ENCODE data around the gene ZNF280D.
"Not testable (repeated sequence)": the region's sequence is repeated elsewhere in the genome, so short reads cannot be mapped to it uniquely, and the experiment has no call there.

The ZNF280D gene, protein sequence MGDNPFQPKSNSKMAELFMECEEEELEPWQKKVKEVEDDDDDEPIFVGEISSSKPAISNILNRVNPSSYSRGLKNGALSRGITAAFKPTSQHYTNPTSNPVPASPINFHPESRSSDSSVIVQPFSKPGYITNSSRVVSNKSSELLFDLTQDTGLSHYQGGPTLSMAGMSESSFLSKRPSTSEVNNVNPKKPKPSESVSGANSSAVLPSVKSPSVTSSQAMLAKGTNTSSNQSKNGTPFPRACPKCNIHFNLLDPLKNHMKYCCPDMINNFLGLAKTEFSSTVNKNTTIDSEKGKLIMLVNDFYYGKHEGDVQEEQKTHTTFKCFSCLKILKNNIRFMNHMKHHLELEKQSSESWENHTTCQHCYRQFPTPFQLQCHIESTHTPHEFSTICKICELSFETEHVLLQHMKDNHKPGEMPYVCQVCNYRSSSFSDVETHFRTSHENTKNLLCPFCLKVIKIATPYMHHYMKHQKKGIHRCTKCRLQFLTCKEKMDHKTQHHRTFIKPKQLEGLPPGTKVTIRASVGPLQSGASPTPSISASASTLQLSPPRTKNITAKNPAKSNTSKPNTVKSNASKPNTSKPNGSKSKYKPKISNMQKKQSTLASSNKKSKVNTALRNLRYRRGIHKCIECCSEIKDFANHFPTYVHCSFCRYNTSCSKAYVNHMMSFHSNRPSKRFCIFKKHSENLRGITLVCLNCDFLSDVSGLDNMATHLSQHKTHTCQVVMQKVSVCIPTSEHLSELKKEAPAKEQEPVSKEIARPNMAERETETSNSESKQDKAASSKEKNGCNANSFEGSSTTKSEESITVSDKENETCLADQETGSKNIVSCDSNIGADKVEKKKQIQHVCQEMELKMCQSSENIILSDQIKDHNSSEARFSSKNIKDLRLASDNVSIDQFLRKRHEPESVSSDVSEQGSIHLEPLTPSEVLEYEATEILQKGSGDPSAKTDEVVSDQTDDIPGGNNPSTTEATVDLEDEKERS

DNA sequence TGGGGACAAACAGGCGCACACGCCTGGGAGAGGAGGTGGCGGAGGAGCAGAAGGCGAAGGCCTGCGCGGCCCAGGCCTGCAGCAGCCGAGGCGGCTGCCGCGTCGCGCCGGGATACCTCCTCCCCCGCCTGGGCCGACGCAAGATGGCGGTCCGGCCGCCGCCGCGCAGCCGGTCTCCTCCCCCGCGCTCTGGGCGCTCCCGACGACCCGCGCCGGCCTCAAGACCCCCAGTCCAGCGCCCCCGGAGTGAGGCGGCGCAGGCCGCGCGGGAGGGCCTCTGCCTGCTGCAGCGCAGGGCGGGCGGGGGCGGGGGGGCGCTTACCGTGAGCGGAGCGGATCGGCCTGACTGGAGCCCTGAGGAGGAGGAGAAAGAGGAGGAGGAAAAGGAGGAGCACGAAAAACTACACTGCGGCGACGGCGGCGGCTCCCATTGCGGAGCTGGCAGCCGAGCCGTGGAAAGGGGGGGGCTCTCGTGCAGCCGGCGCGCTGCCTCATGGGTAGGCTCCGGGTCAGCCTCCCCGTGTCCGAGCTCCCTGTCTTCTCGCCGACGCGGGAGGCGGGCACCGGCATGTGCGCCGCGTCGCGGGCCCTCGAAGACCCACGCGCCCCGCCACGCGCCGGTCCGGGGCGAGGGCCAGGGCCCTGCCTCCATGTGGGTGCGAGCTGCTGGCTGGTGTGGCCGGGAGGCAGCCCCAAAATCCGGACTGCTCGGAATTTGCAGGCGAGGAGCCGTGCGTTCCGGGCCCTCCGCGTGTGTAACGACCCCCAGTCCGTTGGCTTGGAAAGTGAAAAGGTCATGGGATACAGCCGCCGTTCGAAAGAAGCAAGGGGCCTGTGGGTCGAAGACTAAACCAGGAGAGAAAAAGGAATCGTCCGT, at the start of gene ZNF280D:
Gene ZNF280D, minus strand, starts transcription at position 374 of the 877 bp plus-strand sequence. CDS start 26,400 bp downstream, outside the sequence.
- DNase-seq (ENCODE audit: low read depth): peak; percentile 67

DNA sequence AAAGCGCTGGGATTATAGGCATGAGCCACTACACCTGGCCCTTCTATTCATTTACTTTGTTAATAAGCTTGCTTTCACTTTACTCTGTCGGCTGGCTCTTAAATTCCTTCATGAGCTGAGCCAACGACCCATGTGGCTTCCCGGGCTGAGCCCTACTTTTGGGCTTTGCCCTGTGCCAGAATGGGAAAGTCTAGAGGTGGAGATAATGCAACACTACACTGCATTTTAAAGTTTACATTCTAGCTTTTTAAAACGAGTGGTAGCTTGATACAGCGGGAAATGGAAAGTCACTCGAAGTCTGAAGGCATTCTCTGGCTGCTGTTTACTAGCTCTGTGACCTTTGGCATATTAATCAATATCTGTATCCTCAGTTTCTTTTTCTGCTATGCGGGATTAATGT, 49.0 kb upstream of the ZNF280D start:
- DNase-seq (ENCODE audit: low read depth): no peak

DNA sequence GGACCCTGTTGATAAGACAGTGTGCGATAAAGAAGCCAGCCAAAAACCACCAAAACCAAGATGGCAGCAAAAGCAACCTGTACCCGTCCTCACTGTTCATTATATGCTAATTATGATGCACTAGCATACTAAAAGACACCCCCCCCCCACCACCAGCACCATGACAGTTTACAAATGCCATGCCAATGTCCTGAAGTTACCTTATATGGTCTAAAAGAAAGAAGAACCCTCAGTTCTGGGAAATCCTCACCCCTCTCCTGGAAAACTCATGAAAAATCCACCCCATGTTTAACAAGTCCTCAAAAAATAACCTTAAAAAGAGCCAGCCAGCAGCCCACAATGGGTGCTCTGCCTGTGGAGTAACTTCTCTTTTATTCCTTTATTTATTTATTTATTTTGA, 48.4 kb upstream of the ZNF280D start:
- DNase-seq (ENCODE audit: low read depth): no peak

DNA sequence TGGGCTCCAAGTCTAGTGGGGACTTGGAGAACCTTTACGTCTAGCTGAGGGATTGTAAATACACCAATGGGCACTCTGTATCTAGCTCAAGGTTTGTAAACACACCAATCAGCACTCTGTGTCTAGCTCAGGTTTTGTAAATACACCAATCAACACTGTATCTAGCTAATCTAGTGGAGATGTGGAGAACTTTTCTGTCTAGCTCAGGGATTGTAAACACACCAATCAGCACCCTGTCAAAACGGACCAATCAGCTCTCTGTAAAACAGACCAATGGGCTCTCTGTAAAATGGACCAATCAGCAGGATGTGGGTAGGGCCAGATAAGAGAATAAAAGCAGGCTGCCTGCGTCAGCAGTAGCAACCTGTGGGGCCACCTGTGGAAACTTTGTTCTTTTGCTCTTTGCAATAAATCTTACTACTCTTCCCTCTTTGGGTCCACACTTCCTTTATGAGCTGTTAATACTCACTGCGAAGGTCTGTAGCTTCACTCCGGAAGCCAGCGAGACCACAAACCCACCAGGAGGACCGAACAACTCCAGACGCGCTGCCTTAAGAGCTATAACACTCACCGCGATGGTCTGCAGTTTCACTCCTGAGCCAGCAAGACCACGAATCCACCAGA, 46.9 kb upstream of the ZNF280D start:
- not testable (repeated sequence) for DNase-seq (ENCODE audit: low read depth)

DNA sequence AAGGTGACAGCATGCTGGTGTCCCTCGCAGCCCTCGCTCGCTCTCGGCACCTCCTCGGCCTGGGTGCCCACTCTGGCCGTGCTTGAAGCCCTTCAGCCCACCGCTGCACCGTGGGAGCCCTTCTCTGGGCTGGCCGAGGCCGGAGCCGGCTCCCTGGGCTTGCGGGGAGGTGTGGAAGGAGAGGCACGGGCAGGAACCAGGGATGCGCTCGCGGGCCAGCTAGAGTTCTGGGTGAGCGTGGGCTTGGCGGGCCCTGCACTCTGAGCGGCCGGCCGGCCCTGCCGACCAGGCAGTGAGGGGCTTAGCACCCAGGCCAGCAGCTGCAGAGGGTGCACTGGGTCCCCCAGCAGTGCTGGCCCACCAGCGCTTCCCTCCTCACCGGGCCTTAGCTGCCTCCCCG, 46.1 kb upstream of the ZNF280D start:
- DNase-seq (ENCODE audit: low read depth): not testable (repeated sequence)

DNA sequence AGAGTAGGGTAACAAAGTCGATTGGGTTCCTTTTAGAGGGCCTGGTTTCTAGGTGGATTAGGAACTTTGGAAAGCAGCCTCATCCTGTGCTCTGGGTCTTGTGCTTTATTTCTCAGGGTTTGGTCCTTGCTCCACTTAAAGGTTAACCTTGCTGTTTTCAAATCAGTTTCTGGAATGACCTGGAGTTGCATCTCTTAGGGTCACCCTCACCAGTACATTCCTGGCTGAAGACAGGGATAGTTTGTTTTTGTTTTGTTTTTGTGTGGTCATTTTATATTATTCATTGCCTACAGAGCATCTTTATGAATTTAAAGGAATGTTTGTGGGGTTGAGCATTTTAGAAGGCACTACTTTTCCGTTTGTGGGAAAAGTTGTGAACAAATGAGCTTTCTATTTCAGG, 45.5 kb upstream of the ZNF280D start:
- DNase-seq (ENCODE audit: low read depth): no peak

DNA sequence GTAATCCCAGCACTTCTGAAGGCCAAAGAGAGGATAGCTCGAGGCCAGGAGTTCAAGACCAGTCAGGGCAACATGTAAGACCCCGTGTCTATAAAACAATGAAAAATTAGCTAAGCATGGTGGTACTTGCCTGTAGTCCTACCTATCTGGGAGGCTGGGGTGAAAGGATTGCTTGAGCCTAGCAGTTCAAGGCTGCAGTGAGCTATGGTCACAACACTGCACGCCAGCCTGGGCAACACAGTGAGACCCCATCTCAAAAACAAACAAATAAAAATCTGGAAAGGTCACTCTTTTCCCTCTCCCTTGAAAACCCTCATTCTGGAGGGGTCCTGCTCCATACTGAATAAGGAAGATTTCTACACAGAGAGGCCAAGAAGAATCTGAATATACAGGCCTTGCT, 43.5 kb upstream of the ZNF280D start:
- no peak for DNase-seq (ENCODE audit: low read depth)

DNA sequence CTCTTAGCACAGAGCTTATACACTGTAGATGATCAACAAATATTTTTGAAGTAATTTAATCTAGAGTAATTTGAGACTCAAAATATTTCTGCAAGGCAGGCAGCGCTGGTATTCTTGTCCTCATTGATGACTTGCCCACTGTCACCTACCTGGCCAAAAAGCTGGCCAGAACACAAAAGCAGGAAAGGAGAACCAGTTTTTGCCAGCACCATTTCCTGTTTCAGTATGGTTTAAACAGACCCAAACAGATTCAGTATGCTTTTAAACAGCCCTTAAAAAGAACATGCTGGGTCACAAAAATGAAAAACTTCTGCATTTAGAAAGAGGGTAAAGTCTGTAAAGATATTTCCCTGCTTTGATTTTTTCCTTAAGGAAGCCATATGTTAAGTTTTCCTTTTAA, 42.3 kb upstream of the ZNF280D start:
- no peak for DNase-seq (ENCODE audit: low read depth)

DNA sequence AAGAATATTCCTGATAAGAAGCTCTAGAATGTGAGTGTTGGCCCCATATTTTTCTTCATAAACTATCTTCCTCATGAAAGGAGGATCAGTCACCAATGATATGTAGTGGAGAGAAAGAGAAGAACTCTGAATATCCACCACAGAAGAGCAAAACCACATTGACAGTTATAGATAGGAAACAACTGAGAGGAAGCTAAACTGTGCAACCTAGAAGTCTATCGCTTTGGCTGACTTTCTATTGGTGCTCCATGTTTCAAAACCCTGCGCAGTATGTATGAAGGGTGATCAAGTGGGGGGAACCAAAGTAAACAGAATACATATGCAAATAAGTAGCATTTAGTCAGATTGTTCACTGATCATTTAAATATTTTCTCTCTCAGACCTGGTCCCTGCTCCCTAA, 41.0 kb upstream of the ZNF280D start:
- no peak for DNase-seq (ENCODE audit: low read depth)

DNA sequence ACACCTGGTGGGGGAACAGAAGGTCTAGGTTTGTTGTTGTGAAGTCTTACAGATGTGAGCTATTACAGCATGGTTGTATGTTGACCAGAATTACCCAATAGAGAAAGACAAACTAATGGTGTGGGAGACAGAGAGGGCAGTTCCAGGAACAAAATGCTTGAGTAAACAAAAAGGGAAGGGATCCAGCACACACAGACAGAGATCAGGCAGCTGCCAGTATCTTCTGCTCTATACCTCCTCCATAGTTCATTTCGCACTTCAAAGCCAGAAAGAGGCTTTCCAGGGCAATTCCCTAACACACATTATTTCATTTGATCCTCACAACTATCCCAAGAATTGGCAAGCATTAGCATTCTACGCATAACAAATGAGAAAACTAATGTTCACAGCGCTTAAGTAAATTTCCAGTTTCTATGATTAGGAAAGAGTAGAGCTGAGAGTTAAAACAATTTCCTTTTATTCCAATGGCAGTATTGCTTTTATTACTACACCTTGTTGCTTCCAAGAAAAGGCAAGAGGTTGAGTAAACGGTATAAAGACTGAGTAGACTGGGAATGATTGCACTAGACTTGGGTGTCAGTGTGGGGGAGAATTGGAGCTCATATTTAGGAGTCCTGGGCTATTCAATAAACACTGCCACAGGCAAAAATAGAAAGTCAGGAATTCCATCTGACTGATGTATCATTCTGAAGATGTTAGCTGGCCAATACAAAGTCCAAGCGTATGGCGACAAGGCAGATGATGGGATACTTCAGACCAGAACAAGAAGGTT, 39.7 kb upstream of the ZNF280D start:
- no peak for DNase-seq (ENCODE audit: low read depth)

DNA sequence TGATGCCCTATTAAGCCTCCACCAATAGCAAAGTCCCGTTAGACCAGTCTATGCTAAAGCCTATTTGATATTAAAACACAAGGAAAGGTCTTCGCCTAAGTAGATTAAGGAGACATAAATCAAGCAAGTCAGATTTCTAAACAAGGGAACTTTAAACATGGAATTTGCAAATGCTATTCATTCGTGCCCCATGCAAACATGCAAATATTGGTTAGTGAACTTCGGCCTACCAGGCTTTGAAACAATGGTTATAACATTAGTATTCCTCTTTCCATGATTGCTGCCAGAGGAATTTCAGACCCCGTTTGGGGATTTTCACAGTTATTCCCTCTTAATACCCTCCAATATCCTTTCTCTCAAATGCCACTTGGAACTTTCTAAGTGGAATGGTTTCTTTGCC, 36.9 kb upstream of the ZNF280D start:
- no peak for DNase-seq (ENCODE audit: low read depth)

DNA sequence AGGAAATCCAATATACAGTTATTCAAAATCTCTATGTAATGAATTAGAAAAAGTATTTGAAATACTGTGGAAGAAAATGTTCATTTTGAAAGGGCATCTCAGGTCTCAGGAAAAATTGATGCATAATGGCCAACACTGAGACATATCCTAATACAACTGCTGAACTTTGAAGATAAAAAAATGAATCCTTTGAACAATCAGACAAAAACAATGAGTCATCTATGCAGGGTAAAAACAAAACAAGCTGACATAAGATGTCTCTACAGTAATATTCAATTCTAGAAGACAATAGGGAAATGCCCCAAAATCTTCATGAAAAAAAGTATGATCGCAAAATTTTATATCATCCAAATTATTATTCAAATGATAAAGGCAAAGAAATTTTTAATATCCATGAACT, 34.0 kb upstream of the ZNF280D start:
- no peak for DNase-seq (ENCODE audit: low read depth)

DNA sequence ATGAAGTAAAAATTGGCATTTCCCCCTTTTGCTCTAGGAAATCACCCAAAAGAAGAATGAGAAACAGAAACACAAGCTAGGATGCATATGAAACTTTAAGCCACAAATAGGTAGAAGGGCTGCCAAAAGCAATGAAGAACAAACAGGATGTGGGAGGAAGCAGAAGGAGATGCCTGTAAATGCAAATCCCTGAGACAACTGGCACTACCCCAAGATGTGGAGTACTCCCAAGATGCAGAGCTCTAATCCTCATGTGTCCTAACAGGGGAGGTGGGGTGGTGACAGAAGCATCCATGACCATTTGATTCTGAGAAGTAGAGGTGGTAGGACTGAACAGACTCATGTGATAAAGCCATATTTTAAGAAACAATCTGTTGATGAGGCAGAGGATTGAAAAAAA, 31.9 kb upstream of the ZNF280D start:
- no peak for DNase-seq (ENCODE audit: low read depth)

DNA sequence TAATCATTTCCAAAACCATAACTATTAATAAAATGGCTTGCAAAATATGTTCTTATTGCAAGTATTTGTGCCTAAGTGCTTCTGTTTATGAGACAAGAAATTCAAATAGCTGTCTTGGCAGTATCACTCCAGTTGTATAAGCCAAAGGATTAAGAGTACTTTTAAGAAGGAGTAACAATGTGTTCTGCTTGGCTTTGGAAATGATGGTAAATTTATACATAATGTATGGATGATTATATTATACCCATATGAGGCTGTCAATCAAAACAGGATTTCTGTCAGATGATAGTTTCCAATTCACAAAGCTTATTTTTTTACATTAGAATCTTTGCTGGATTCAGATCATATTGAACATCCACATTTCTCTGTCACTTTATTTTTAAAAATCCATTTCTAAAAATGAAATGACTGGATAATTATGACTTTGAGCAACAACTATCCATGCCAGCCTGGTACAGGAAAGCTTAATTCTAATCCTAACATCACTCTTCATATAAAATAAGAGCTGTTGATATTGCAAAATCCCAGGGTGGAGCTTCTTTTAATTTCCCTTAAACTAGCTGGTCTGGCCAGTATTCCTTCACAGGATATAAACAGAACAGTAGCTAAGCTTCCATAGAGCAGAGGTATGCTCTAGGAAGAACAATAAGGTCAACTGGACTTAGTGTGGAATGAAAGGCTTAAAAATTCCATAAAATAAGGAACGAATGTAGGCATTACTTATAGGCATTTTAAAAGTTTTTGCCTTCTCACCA, 30.0 kb upstream of the ZNF280D start:
- DNase-seq (ENCODE audit: low read depth): no peak

DNA sequence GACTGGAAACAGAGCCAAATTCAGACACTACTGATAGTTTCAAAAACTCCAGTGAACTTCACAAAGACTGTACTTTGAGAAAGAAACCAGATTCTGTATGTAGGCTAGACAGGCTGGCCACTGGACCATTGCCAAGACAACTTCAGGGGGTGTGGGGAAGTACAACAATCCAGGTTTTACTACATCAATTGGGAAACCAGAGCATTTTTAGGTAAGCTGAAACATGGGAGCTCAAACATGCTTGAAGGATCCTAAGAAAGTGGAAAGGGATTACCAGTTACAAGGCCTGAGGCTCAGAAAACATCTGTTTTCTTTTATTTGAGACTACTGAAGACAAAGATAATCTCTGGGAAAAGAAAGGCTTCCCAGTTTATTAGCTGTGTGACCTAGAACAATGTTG, 26.9 kb upstream of the ZNF280D start:
- DNase-seq (ENCODE audit: low read depth): no peak

DNA sequence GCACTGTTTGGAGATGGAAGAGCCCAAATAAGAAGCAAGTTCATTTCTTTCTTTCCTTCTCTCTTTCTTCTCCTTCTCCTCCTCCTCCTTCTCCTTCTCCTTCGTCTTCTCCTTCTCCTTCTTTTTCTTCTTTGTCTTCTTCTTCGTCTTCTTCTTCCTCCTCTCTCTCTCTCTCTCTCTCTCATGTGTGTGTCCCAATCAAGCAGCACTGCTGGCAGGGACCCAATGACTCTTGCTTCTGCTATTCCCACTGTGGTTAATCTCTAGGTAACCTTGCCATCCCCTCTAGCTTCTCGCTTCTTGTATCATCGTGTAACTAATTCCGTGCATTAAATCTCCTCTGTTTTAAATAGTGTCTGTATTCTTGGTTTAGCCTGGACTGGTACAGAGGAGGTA, 26.1 kb upstream of the ZNF280D start:
- no peak for DNase-seq (ENCODE audit: low read depth)

DNA sequence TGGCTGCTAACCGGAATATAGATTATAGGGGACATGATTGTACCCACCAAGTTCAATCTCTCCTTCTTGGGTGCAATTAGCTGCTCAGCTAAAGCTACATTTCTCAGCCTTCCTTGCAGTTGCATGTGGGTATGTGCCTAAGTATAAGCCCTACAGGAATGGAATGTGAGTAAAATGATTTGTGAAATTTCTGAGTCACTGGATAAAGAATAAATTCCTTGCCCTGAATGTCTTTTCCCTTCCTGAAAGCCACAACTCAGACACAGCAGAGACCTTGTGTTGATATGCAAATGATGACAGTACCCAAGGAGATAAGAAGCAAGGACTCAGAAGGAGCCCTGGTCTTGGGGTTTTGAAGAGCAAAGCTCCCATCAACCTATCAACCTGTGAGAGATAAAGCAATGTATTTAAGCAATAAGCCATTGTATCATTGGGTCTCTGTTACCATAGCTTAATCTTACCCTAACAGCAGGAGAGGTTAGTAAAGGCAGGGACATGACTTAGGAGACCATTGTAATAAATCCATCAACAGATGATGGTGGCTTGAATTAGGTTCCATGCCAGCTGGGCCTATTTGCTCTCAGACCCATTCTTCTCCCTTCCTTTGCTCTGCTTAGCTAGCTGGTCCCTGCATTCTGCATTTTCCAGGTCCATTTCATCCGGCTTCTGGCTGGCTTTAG, 25.6 kb upstream of the ZNF280D start:
- no peak for DNase-seq (ENCODE audit: low read depth)

DNA sequence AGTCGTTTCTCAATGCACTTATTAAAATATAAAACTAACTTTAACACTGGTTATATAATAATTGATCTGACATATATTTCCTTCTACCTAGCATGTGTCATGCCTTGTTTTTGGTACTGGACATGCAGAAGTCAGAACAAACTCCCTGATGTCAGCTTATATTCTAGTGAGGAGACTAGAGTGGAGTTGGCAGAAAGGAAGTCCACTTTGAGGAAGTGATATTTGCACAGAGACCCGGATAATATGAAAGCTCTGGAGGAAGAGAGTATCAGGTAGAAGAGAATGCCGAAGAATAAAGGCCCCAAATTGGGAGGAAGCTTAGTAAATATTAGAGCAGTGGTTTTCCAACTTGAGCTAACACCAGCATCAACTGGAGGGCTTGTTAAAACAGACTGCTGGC, 24.6 kb upstream of the ZNF280D start:
- DNase-seq (ENCODE audit: low read depth): no peak

DNA sequence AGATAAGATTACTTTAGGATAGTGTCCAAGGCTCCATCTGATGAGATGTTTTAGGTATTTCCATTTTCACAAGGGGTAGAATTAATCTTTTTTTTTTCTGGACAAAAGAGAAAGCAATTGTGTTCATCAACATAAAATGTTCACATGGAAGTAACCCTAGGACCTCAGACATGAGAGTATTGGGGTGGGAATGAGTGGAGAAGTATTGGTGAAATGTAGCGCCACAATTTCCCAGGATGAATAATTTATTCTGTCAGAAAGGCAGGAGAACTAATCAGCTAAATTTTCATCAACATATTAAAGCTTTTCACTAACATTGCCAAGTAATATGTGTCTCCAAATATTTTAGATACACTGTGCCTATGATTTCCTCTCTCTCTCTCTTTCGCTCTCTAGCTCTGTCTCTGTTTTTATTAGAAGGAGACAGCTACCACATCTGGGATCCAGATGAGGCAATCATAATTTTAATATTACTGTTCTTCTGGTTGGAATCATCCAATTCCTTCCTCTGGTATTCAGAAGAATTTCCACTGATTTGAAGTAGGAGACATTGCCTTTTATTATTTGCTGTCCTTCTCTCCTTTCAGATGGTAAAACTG, 21.6 kb upstream of the ZNF280D start:
- DNase-seq (ENCODE audit: low read depth): no peak
